IMR-90 (cell line): ENCODE measurements around the gene TENT5C. TPM values are rescaled to one million over a fixed set of nuclear protein-coding genes. Genes with fewer than 3 reads are reported as not detected.

Source experiments
- ATAC-seq: fragments of 200-7000 bp; cut with Tn5 transposase; 2 replicates; pipeline ENCODE4 v1.9.1; 2020; ENCODE audit warnings: low read depth, mild to moderate bottlenecking, moderate library complexity
- BruUV-seq: library from RNA; stranded (reverse); fragments of 400-500 nt; replicated peaks from 2 replicates; lab custom pipeline; 2021; lab: Mats Ljungman, UMichigan
- CTCF ChIA-PET: fragments of 300-600 bp; formaldehyde crosslinking; extraction: SDS; loops from one replicate; lab custom pipeline; 2021; ENCODE audit warnings: antibody characterized with exemption; lab: Yijun Ruan, JAX
- POLR2A ChIA-PET: fragments of 300-600 bp; sonication (Branson Sonifier 250); formaldehyde crosslinking; loops from one replicate; lab custom pipeline; 2022; ENCODE audit warnings: antibody characterized with exemption; ENCODE audit not compliant: unreplicated experiment; lab: Charles Lee
- DNase-seq: peaks from one replicate; pipeline ENCODE4 v3.0.0; 2013
- H2AFZ ChIP-seq: replicated peaks from 2 replicates; pipeline ENCODE3; 2013; ENCODE audit warnings: low read length, mild to moderate bottlenecking; ENCODE audit not compliant: poor library complexity
- H2AK5ac ChIP-seq: 2 replicates; pipeline ENCODE4 v1.6.1; 2013; ENCODE audit warnings: low read depth, low read length, inconsistent platforms
- H2AK9ac ChIP-seq: replicated peaks from 2 replicates; pipeline ENCODE3; 2013; ENCODE audit warnings: mild to moderate bottlenecking, low read depth, low read length, moderate library complexity; ENCODE audit not compliant: poor library complexity
- H2BK120ac ChIP-seq: 2 replicates; pipeline ENCODE4 v1.6.1; 2013; ENCODE audit warnings: low read depth, low read length, inconsistent platforms
- H2BK15ac ChIP-seq: 3 replicates; pipeline ENCODE4 v1.6.1; 2013; ENCODE audit warnings: low read depth, low read length, inconsistent platforms
- H2BK20ac ChIP-seq: 2 replicates; pipeline ENCODE4 v1.6.1; 2013; ENCODE audit warnings: low read depth, mild to moderate bottlenecking, inconsistent platforms, low read length, moderate library complexity
- H2BK5ac ChIP-seq: 2 replicates; pipeline ENCODE4 v1.6.1; 2013; ENCODE audit warnings: mild to moderate bottlenecking, low read depth, low read length, inconsistent platforms; ENCODE audit not compliant: poor library complexity, severe bottlenecking
- H3K14ac ChIP-seq: replicated peaks from 2 replicates; pipeline ENCODE4 v1.6.1; 2013; ENCODE audit warnings: low read depth, low read length, inconsistent platforms
- H3K18ac ChIP-seq: 2 replicates; pipeline ENCODE4 v1.6.1; 2013; ENCODE audit warnings: low read depth, low read length, control low read depth
- H3K23ac ChIP-seq: 2 replicates; pipeline ENCODE4 v1.6.1; 2013; ENCODE audit warnings: low read depth, low read length, inconsistent platforms
- H3K27ac ChIP-seq: 2 replicates; pipeline ENCODE4 v1.5.1; 2013; ENCODE audit warnings: mild to moderate bottlenecking, control low read depth, low read length; ENCODE audit not compliant: insufficient read depth
- H3K27me3 ChIP-seq: 2 replicates; pipeline ENCODE4 v1.6.1; 2013; ENCODE audit warnings: low read length; ENCODE audit not compliant: control insufficient read depth, insufficient read depth
- H3K36me3 ChIP-seq: 2 replicates; pipeline ENCODE4 v1.6.1; 2013; ENCODE audit warnings: low read length, mixed read lengths; ENCODE audit not compliant: control insufficient read depth, insufficient read depth
- H3K4ac ChIP-seq: 2 replicates; pipeline ENCODE4 v1.6.1; 2013; ENCODE audit warnings: low read depth, low read length, inconsistent platforms
- H3K4me1 ChIP-seq: 2 replicates; pipeline ENCODE4 v1.6.1; 2013; ENCODE audit warnings: low read length, mixed read lengths; ENCODE audit not compliant: control insufficient read depth, insufficient read depth
- H3K4me2 ChIP-seq: 2 replicates; pipeline ENCODE4 v1.6.1; 2013; ENCODE audit warnings: low read depth, mild to moderate bottlenecking, control low read depth, low read length, moderate library complexity
- H3K4me3 ChIP-seq: 2 replicates; pipeline ENCODE4 v1.5.1; 2013; ENCODE audit warnings: low read depth, mild to moderate bottlenecking, control low read depth, low read length, moderate library complexity; ENCODE audit not compliant: insufficient read depth
- H3K56ac ChIP-seq: 2 replicates; pipeline ENCODE4 v1.6.1; 2013; ENCODE audit warnings: low read length, inconsistent platforms; ENCODE audit not compliant: insufficient read depth; ENCODE audit errors: extremely low read depth
- H3K79me1 ChIP-seq, 2 experiments: 2 replicates each; pipeline ENCODE4 v1.6.1; 2013; ENCODE audit warnings: low read length in 2 of 2, inconsistent platforms in 1 of 2, low read depth in 1 of 2
- H3K9ac ChIP-seq: 2 replicates; pipeline ENCODE4 v1.6.1; 2013; ENCODE audit warnings: low read depth, low read length, control low read depth
- H3K9me1 ChIP-seq: 2 replicates; pipeline ENCODE4 v1.6.1; 2013; ENCODE audit warnings: low read length, inconsistent platforms; ENCODE audit not compliant: insufficient read depth
- H3K9me3 ChIP-seq: 2 replicates; pipeline ENCODE4 v1.6.1; 2013; ENCODE audit warnings: low read length; ENCODE audit not compliant: control insufficient read depth, insufficient read depth
- H4K20me1 ChIP-seq: 2 replicates; pipeline ENCODE4 v1.6.1; 2013; ENCODE audit warnings: low read length, inconsistent platforms; ENCODE audit not compliant: insufficient read depth
- H4K5ac ChIP-seq: 2 replicates; pipeline ENCODE4 v1.6.1; 2013; ENCODE audit warnings: mild to moderate bottlenecking, low read depth, low read length, control low read depth
- H4K8ac ChIP-seq, 2 experiments: 2 replicates each; pipeline ENCODE4 v1.6.1; 2013; ENCODE audit warnings: low read depth in 2 of 2, low read length in 2 of 2, control low read depth in 1 of 2, inconsistent platforms in 1 of 2
- H4K91ac ChIP-seq: 2 replicates; pipeline ENCODE4 v1.6.1; 2013; ENCODE audit warnings: low read depth, low read length, inconsistent platforms; ENCODE audit not compliant: insufficient read depth
- BHLHE40 ChIP-seq: fragments of 150-350 bp; IDR thresholded peaks from 2 replicates; pipeline ENCODE4 v1.6.1; 2016; ENCODE audit warnings: mild to moderate bottlenecking, low read depth, low read length
- CEBPB ChIP-seq: IDR thresholded peaks from 2 replicates; pipeline ENCODE4 v1.6.1; 2012; ENCODE audit warnings: low read depth, low read length, improper control_type of control experiment
- CHD1 ChIP-seq: IDR thresholded peaks from 2 replicates; pipeline ENCODE4 v1.6.1; 2012; ENCODE audit warnings: low read depth, low read length, improper control_type of control experiment
- ELK1 ChIP-seq: fragments of 150-350 bp; IDR thresholded peaks from 2 replicates; pipeline ENCODE4 v1.6.1; 2016; ENCODE audit warnings: low read depth, mild to moderate bottlenecking, low read length, moderate library complexity, borderline replicate concordance
- FOS ChIP-seq: fragments of 150-350 bp; IDR thresholded peaks from 2 replicates; pipeline ENCODE4 v1.6.1; 2016; ENCODE audit warnings: low read depth, low read length
- MAFK ChIP-seq: IDR thresholded peaks from 2 replicates; pipeline ENCODE4 v1.6.1; 2012; ENCODE audit warnings: low read depth, low read length, improper control_type of control experiment
- MXI1 ChIP-seq: IDR thresholded peaks from 2 replicates; pipeline ENCODE4 v1.6.1; 2012; ENCODE audit warnings: low read depth, mild to moderate bottlenecking, low read length, moderate library complexity, borderline replicate concordance
- NFE2L2 ChIP-seq: fragments of 150-350 bp; IDR thresholded peaks from 2 replicates; pipeline ENCODE4 v1.6.1; 2016; ENCODE audit warnings: low read depth, mild to moderate bottlenecking, low read length
- POLR2A ChIP-seq: IDR thresholded peaks from 2 replicates; pipeline ENCODE4 v1.6.1; 2012; ENCODE audit warnings: mild to moderate bottlenecking, low read depth, low read length
- RAD21 ChIP-seq: IDR thresholded peaks from 2 replicates; pipeline ENCODE4 v1.6.1; 2012; ENCODE audit warnings: low read length, improper control_type of control experiment
- RCOR1 ChIP-seq: IDR thresholded peaks from 2 replicates; pipeline ENCODE4 v1.6.1; 2012; ENCODE audit warnings: mild to moderate bottlenecking, low read length, improper control_type of control experiment; ENCODE audit not compliant: insufficient replicate concordance
- RFX5 ChIP-seq: IDR thresholded peaks from 2 replicates; pipeline ENCODE4 v1.8.0; 2012; ENCODE audit warnings: low read depth, mild to moderate bottlenecking, low read length, moderate library complexity
- SMC3 ChIP-seq: fragments of 150-350 bp; IDR thresholded peaks from 2 replicates; pipeline ENCODE4 v1.6.1; 2016; ENCODE audit warnings: low read depth, mild to moderate bottlenecking, antibody characterized with exemption, low read length, moderate library complexity
- WGBS, 2 experiments: methylation state at CpG; one replicate each; pipeline versions ENCODE4 v1.1.5 to v1.1.7; 2013; ENCODE audit warnings: missing lambda C conversion rate in 2 of 2; ENCODE audit not compliant: insufficient read length in 1 of 2; ENCODE audit errors: extremely low coverage in 2 of 2; 5-methylcytosine and 5-hydroxymethylcytosine counted together
- dilution Hi-C: fragments of 300-500 bp; cut with HindIII; formaldehyde crosslinking; loops from one replicate; pipeline ENCODE4 v1.14.3; 2018; ENCODE audit warnings: low sequenced_read_pairs; ENCODE audit not compliant: unreplicated experiment
- in situ Hi-C: fragments of 300-500 bp; cut with MboI; formaldehyde crosslinking; loops from 3 replicates; pipeline ENCODE4 v1.14.3; 2019; ENCODE audit warnings: low sequenced_read_pairs, inconsistent platforms, mixed read lengths
- intact Hi-C: fragments of 100-400 bp; cut with micrococcal nuclease; formaldehyde crosslinking; loops from 2 replicates; pipeline ENCODE4 v1.10.0; 2022
- polyA plus RNA-seq, 3 experiments: library from polyadenylated mRNA; depleted of rRNA; stranded (reverse); fragments of >200 nt; gene quantifications; 2 replicates each; pipeline ENCODE4 v1.2.3, GENCODE V29; 2012; ENCODE audit warnings: low replicate concordance in 1 of 3
- total RNA-seq: library from RNA; depleted of rRNA; stranded (reverse); fragments of >200 nt; gene quantifications from 2 replicates; pipeline ENCODE4 v1.2.3, GENCODE V29; 2012
- TF ChIP-seq, protein P1 (sequence below): fragments of 150-350 bp; IDR thresholded peaks from 2 replicates; pipeline ENCODE4 v1.6.1; 2017; ENCODE audit warnings: mild to moderate bottlenecking, antibody characterized with exemption, low read length, low read depth
- TF ChIP-seq, protein P2 (sequence below): conservative IDR thresholded peaks from 2 replicates; pipeline ENCODE4 v1.5.1; 2012; ENCODE audit warnings: mild to moderate bottlenecking, low read depth, low read length, improper control_type of control experiment

Gene TENT5C
- total and polyA plus RNA-seq, 2 of the 4 experiments (the other 2 are of a cell fraction): 1.5 to 4.1 TPM

DNA sequence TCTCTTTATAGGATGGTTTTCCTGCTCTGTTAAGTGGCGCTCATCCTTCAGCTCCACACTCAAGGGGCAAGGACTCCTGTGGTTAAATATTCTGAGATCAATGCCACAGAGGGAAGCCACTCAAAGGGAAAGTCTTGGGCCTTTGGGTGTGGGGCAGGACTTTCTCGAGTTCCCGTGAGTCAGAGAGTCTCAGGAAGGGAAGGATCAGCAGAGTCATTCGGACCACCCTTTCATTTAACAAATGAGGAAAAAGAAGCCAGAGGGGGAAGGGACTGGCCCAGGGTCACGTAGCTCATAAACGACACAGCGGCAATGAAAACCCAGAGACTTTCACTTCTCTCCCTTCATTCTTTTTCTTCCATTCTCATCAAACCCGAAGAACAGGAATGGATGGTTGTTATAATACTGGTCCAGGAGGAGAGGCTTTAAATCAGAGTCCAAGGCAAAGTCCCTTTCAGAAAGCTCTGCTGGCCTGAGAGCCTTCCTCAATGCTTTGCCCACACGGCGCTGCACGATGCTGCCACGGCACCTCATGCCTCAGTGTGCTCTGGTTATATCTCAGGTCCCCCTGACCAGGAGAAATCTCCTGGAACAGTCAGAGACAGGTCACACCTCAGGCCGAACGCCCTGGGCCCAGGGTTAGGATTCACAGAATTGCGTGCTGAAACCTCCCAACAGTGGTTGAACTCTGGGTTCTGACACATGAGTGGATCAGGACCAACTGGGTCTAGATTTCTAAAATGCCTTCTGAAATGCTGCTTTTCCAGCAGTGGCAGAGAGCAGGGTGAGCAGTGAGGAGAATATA, 65.3 kb downstream of the TENT5C start:
- in situ Hi-C loops: no loop called here
- TF ChIP-seq MXI1 (no peak), POLR2A (no peak), RFX5 (no peak), RAD21 (no peak), SMC3 (no peak), NFE2L2 (no peak), CHD1 (no peak), CEBPB (no peak), FOS (no peak), RCOR1 (no peak), MAFK (no peak), BHLHE40 (no peak), ELK1 (no peak)
- TF ChIP-seq, protein P1, sequence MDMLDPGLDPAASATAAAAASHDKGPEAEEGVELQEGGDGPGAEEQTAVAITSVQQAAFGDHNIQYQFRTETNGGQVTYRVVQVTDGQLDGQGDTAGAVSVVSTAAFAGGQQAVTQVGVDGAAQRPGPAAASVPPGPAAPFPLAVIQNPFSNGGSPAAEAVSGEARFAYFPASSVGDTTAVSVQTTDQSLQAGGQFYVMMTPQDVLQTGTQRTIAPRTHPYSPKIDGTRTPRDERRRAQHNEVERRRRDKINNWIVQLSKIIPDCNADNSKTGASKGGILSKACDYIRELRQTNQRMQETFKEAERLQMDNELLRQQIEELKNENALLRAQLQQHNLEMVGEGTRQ: no peak
- TF ChIP-seq, protein P2, sequence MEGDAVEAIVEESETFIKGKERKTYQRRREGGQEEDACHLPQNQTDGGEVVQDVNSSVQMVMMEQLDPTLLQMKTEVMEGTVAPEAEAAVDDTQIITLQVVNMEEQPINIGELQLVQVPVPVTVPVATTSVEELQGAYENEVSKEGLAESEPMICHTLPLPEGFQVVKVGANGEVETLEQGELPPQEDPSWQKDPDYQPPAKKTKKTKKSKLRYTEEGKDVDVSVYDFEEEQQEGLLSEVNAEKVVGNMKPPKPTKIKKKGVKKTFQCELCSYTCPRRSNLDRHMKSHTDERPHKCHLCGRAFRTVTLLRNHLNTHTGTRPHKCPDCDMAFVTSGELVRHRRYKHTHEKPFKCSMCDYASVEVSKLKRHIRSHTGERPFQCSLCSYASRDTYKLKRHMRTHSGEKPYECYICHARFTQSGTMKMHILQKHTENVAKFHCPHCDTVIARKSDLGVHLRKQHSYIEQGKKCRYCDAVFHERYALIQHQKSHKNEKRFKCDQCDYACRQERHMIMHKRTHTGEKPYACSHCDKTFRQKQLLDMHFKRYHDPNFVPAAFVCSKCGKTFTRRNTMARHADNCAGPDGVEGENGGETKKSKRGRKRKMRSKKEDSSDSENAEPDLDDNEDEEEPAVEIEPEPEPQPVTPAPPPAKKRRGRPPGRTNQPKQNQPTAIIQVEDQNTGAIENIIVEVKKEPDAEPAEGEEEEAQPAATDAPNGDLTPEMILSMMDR: no peak

More for the DNA sequence above, 65.3 kb downstream of the TENT5C start:
- DNase-seq: no peak
- no peak overlapping the region for H3K27ac ChIP-seq
- H3K4me1 ChIP-seq: peaks cover 12% of the 10 kb centered on the region
- CTCF ChIA-PET: interaction anchor here (0.5 kb wide), 1 partner anchor 23 kb away, joined by 4 read pairs; no protein-coding TSS in a partner anchor
- no peak overlapping the region for H2BK120ac ChIP-seq
- H4K20me1 ChIP-seq: no peaks in the 10 kb centered on the region; the same call in 1 of the 2 replicates
- no peak overlapping the region for H2AFZ ChIP-seq
- H3K9me3 ChIP-seq: no peaks in the 10 kb centered on the region
- no peak overlapping the region for H2AK9ac ChIP-seq
- no peak overlapping the region for H3K4me3 ChIP-seq
- H3K56ac ChIP-seq: no peak overlapping the region
- no peak overlapping the region for H3K4me2 ChIP-seq
- intact Hi-C loops: loop anchor here (5.0 kb wide), 1 partner anchor 1294 kb away; no protein-coding TSS in a partner anchor
- H3K9me1 ChIP-seq: peaks cover 15% of the 10 kb centered on the region
- no peak overlapping the region for H4K5ac ChIP-seq
- no TSS peak for BruUV-seq
- ATAC-seq: no peak
- no peaks in the 10 kb centered on the region for H3K27me3 ChIP-seq
- H2BK5ac ChIP-seq: no peak overlapping the region
- WGBS, 2 experiments: 100% methylated on average over 4 of the region's 15 CpGs; no CpG with 5 or more reads in 1 of the 2 experiments
- 0 out of 2 replicates have a peak overlapping the region, but pooled peaks have one; percentile 28 for H3K14ac ChIP-seq
- dilution Hi-C loops: no loop called here
- H3K79me1 ChIP-seq: no peaks in the 10 kb centered on the region
- peak overlapping the region; percentile 8 for H2AK5ac ChIP-seq
- H3K18ac ChIP-seq: no peak overlapping the region
- H3K4ac ChIP-seq: peak overlapping the region; percentile 58; the same call in 1 of the 2 replicates
- no peak overlapping the region for H2BK15ac ChIP-seq
- H4K8ac ChIP-seq: no peak overlapping the region
- no peak overlapping the region for H2BK20ac ChIP-seq
- no peaks in the 10 kb centered on the region for H3K36me3 ChIP-seq
- H4K91ac ChIP-seq: no peak overlapping the region; the same call in 1 of the 2 replicates
- H3K9ac ChIP-seq: no peak overlapping the region
- POLR2A ChIA-PET: no interaction called here
- H3K23ac ChIP-seq: no peak overlapping the region
